Measurements from ENCODE around the gene VGF. TPM values are rescaled to one million over a fixed set of nuclear protein-coding genes. Genes with fewer than 3 reads are reported as not detected.

Gene VGF
- total RNA-seq, 1 donor from 2014 or later, result 0.16 TPM

DNA sequence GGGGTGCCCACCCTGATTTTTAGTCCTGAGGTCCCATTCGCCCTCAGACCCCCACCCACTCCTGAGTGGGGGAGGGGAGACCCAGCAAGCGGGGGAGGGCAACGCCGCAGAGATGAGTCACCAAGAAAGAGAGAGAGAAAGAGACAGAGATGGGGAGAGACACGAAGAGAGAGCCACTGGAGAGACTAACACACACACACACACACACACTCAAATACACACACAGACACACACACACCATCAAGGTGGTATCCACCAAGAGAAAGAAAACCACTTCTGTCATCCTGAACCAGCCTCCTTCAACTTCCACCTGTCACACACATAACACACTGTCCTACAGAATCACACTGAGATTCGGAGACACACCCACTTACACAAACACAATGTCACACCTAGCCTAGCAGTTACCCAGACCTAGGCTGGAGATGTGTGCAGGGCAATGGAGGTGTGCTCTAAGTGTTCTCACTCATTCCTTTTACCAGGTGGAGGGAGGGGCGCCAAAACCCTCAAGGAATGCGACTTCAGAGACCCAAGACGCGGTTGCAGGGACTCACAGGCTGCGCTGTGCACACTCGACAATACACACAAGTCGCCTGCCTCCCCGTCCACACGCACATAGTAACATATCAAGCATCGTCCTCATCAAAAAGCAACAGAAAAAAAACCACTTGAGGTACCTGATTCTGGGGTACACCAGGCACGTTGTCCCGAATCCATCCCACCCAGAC is 3.9 kb upstream of the VGF start:
- no peak overlapping the region for H3K27ac Mint-ChIP-seq (ENCODE audit: unreplicated experiment)
- no peak overlapping the region for H3K4me3 Mint-ChIP-seq (ENCODE audit: unreplicated experiment)
- TF ChIP-seq, protein P1, sequence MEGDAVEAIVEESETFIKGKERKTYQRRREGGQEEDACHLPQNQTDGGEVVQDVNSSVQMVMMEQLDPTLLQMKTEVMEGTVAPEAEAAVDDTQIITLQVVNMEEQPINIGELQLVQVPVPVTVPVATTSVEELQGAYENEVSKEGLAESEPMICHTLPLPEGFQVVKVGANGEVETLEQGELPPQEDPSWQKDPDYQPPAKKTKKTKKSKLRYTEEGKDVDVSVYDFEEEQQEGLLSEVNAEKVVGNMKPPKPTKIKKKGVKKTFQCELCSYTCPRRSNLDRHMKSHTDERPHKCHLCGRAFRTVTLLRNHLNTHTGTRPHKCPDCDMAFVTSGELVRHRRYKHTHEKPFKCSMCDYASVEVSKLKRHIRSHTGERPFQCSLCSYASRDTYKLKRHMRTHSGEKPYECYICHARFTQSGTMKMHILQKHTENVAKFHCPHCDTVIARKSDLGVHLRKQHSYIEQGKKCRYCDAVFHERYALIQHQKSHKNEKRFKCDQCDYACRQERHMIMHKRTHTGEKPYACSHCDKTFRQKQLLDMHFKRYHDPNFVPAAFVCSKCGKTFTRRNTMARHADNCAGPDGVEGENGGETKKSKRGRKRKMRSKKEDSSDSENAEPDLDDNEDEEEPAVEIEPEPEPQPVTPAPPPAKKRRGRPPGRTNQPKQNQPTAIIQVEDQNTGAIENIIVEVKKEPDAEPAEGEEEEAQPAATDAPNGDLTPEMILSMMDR (IDR thresholded peaks at IDR 0.05), result no peak
- H3K27me3 Mint-ChIP-seq (ENCODE audit: unreplicated experiment), result peaks cover 78% of the 10 kb centered on the region
- peaks cover 60% of the 10 kb centered on the region for H3K4me1 Mint-ChIP-seq (ENCODE audit: unreplicated experiment)
- H3K36me3 Mint-ChIP-seq (ENCODE audit: unreplicated experiment), result no peaks in the 10 kb centered on the region
- no peak for DNase-seq (ENCODE audit: extremely low spot score, unreplicated experiment)
- H3K9me3 Mint-ChIP-seq (ENCODE audit: unreplicated experiment), result no peaks in the 10 kb centered on the region

DNA sequence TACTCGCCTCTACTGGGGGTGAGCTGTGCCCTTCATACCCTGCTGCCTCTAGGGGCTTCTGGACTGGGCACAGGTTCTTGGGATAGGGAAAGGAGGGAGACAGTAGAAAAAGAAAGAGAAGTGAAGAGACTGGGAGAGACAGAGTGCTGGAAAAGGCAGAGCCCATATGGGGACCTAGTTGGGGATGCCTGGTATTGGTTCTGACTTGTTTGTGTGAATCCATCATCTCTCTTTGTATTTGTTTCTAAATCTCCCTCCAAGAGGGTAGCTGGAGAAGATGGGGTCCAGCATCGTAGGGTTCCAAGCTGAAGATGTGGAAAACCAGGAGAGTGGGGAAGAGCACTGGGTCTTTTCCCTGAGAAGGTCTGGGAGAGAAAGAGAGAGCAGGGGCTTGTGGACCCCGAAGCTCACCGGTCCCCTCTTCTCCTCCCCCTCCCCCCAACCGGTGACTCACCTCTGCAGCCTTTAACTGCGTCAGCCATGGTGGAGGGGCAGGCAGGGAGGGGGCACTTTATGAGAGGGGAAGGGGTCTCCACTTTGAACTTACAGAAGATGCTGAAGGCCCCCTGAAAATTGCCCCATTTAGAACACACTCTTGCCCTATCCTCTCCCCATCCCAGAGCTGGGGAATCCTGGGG is 3.2 kb upstream of the VGF start:
- no peaks in the 10 kb centered on the region for H3K9me3 Mint-ChIP-seq (ENCODE audit: unreplicated experiment)
- DNase-seq (ENCODE audit: extremely low spot score, unreplicated experiment), result no peak
- no peaks in the 10 kb centered on the region for H3K36me3 Mint-ChIP-seq (ENCODE audit: unreplicated experiment)
- H3K4me1 Mint-ChIP-seq (ENCODE audit: unreplicated experiment), result peaks cover 57% of the 10 kb centered on the region
- TF ChIP-seq, protein P1 (IDR thresholded peaks at IDR 0.05), result no peak
- H3K27ac Mint-ChIP-seq (ENCODE audit: unreplicated experiment), result no peak overlapping the region
- no peak overlapping the region for H3K4me3 Mint-ChIP-seq (ENCODE audit: unreplicated experiment)
- H3K27me3 Mint-ChIP-seq (ENCODE audit: unreplicated experiment), result peaks cover 73% of the 10 kb centered on the region

DNA sequence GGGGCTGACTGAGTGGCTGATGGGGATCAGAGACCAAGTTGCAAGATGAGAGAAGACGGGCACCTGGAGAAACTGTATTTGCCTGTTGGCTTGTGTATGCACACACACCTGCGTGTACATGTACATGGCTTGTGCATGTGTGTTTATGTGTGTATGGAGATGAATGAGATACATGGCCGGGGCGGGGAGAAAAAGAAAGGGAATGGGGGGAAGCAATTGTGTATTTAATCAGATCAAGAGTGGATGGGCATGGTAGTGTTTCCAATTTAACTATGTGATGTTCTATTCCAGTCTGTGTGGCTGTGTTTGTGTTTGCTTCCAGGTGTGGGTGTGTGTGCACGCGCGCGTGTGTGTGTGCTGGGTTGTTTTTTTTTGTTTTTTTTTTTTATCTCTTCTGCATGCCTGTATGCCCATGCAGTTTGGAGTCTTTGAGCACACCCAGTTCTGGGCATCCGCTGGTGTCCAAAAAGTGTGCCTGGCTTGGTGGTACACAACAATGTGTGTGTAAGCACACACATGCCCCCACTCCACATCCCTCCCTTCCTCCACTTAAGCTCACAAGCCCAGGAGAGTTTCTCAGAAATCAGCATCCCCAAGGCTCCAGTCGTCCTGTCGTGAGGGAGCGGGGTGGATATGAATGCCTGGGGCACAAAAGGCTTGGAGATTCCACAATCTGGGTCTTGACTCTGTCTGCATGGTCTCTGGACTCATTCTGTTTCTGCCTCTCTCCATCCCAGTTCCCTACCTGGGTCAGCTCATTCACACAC is 2.5 kb upstream of the VGF start:
- H3K36me3 Mint-ChIP-seq (ENCODE audit: unreplicated experiment), result no peaks in the 10 kb centered on the region
- no peak for DNase-seq (ENCODE audit: extremely low spot score, unreplicated experiment)
- TF ChIP-seq, protein P1 (IDR thresholded peaks at IDR 0.05), result no peak
- no peak overlapping the region for H3K27ac Mint-ChIP-seq (ENCODE audit: unreplicated experiment)
- H3K4me3 Mint-ChIP-seq (ENCODE audit: unreplicated experiment), result no peak overlapping the region
- H3K9me3 Mint-ChIP-seq (ENCODE audit: unreplicated experiment), result no peaks in the 10 kb centered on the region
- peaks cover 73% of the 10 kb centered on the region for H3K27me3 Mint-ChIP-seq (ENCODE audit: unreplicated experiment)
- H3K4me1 Mint-ChIP-seq (ENCODE audit: unreplicated experiment), result peaks cover 53% of the 10 kb centered on the region

DNA sequence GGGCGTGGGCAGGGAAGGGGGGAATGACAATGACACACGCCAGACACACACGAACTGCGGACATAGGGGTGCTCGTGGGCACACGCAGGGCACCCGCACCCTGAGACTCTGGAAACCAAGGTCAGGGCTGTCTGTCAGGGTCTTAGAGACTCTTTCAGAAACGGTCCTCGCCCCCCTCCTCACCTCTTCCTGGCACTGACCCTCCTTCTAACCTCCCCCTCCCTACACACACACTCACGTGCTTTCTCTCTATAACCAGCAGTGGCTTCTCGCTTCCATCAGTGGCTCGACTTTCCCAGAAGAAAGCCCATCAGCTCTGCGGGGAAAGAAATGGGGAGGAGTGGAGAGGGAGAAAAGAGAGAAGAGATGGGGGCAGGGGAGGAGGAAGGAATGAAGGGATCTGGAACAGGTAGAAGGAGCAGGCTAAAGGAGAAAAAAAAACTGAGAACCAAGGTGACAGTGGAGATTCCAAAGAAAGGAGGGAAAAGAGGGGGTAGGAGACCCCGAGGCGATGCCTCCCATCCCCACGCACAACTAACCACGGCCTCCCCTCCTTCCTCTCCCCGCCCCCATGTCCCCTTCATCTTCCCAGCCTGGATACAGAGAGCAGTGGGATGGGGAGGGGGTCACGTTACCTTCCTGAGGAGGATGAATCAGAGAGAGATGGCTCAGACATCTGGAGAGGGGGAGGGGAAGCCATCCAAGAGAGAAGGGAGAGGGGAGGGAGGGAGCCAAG is 1.7 kb upstream of the VGF start:
- H3K27ac Mint-ChIP-seq (ENCODE audit: unreplicated experiment), result no peak overlapping the region
- no peaks in the 10 kb centered on the region for H3K9me3 Mint-ChIP-seq (ENCODE audit: unreplicated experiment)
- TF ChIP-seq, protein P1 (IDR thresholded peaks at IDR 0.05), result no peak
- H3K36me3 Mint-ChIP-seq (ENCODE audit: unreplicated experiment), result no peaks in the 10 kb centered on the region
- H3K27me3 Mint-ChIP-seq (ENCODE audit: unreplicated experiment), result peaks cover 71% of the 10 kb centered on the region
- DNase-seq (ENCODE audit: extremely low spot score, unreplicated experiment), result no peak
- H3K4me1 Mint-ChIP-seq (ENCODE audit: unreplicated experiment), result peaks cover 54% of the 10 kb centered on the region
- H3K4me3 Mint-ChIP-seq (ENCODE audit: unreplicated experiment), result no peak overlapping the region

Measured in osteocyte (in vitro differentiated cells).